HG03342 (cell line): ENCODE measurements around the gene SACM1L.
"Not testable (repeated sequence)": the region's sequence is repeated elsewhere in the genome, so short reads cannot be mapped to it uniquely, and the experiment has no call there.

Experiments used
- ATAC-seq: cut with Tn5 transposase; IDR thresholded peaks from one replicate; pipeline ENCODE4 v1.9.1; 2021; ENCODE audit warnings: mild to moderate bottlenecking, moderate library complexity; ENCODE audit not compliant: unreplicated experiment

SACM1L gene

DNA sequence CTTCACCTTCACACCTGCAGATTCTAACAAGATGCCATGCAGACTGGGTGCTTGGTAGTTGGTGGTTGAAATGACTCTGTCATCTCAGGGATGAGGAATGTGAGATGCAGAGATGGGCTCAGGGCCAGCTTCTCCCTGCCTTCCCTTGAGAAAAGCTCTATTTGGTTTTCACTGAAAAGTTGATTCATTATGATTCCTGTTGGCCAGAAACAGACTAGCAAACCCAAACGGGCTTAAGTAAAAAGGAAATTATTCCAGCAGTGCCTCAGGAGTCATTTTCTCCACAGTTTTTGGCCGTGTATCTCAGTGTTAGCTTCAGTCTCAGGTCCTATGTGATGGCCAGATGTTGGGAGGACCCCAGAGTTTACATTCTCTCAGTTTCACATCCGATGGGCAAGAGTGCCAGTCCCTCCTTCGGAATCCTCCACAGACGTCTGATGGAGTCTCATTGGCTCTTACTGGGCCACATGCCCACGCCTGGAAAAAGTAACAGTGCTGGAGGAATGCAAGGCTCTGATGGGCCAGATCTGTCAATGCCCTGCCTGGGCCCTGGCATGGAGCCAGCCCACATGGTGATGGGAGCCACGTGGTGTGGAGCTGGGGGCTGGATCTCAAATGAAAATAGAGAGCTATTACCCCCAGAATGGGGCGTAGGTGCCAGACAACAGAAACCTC lies 22.3 kb upstream of the SACM1L start:
- ATAC-seq = no peak

DNA sequence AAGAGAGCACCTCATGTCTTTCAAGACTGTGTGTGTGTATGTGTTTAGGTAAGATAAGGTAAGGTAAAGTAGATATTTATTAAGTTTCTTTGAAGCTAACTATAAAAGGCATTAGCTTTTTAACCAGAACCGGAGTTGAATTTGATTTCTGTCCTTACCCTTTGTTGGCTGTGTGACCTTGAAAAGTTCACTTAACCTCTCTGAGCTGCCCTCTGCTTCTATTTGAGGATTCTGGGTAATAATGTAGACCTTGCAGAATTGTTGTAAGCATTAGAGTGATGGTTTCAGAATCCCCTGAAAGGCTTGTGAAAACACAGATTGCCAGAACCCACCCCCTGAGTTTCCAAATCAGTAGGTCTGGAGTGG lies 21.6 kb upstream of the SACM1L start:
- no peak for ATAC-seq

DNA sequence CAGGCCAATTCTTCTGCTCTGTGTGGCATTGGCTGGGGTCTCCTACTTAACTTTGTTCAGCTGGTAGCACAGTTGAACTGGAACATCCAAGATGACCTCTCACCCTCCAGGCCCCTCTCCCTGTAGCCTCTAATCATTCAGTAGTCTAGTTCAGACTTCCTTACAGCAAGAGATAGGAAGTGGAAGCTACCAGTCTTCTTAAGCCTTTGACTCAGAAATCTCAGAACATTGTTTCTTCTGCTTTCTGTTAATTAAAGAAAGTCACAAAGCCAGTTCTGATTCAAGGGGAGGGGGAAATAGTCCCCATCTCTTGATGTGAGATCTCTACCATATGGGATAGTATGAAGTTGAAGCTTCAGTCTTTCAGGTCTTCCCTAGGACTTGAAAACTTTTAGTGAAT lies 18.8 kb upstream of the SACM1L start:
- no peak for ATAC-seq

DNA sequence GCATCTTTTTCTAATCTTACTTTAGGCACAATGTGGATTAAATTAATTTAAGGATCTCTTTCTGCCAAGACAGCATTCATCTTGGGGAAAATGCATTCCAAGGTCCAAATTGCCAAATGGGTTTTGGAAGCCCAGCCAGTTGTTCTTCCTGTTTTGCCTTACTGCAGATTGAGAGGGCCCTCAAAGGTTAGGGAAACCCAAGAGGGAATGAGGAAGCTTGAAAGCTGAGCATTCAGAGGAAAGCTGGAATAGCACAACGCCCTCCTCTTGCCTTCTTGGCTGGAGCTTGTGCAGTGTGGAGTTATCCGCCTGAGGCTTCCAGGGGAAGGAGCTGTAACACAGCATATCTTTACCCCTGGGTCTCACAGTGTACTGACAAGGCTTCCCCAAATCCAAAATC lies 18.2 kb upstream of the SACM1L start:
- ATAC-seq = no peak

DNA sequence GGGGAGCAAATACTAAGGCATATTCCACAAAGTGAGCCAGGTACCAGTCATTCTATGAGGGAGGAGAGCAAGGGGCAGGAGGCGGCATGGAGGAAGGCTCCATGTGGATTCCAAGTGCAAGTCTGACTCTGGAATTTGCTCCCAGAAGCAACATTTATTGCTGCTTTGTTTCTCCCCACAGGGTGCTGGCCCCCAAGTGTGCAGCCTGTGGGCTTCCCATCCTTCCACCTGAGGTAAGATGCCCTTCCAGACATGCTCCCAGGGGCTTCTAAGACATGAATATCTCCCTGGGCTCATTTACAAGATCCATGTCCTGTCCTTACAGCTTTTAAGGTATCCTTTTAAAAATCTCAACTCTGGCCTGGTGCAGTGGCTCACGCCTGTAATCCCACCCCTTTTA lies 15.9 kb upstream of the SACM1L start:
- ATAC-seq = no peak

DNA sequence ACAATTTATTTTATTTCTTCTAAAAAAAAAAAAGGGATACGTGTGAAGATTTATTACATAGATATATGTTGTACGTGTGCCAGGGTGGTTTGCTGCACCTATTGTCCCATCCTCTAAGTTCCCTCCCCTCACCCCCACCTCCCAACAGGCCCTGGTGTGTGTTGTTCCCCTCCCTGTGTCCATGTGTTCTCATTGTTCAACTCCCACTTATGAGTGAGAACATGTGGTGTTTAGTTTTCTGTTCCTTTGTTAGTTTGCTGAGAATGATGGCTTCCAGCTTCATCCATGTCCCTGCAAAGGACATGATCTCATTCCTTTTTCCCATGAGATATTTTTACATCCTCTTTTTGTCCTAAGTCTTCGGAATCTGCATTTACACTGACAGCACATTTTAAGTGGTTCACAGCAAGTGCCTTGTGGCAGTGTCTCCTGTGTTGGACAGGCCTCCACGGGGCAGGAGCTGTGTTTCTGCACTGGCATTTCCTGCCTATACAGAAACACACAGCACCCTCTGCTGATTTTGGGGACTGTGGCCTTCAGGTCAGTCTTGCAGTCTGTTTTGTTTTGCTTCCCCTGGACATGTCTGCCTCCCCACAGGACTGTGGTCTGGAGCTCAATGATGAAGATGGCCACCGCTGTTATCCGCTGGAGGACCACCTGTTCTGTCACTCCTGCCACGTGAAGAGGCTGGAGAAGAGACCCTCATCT lies 12.7 kb upstream of the SACM1L start:
- ATAC-seq = no peak

DNA sequence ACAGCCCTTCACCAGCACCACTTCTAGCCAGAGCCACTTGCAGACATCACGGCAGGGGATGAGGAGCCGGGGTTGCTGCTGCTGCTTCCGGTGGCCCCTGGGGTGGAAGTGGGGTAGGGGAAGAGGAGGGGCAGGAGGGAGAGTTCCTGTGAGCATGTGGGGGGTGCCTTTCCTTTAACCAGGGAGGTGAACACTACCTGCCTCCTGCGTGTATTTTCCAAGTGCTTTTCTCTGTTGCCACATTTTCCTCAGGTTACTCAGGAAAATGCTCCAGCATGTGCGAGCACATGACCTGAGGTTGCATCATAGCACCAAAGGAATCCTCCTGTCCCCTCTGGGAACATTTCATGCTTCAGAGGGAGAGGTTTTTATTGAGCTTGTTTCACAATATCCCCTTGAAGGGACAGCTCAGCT lies 12.2 kb upstream of the SACM1L start:
- ATAC-seq = no peak

DNA sequence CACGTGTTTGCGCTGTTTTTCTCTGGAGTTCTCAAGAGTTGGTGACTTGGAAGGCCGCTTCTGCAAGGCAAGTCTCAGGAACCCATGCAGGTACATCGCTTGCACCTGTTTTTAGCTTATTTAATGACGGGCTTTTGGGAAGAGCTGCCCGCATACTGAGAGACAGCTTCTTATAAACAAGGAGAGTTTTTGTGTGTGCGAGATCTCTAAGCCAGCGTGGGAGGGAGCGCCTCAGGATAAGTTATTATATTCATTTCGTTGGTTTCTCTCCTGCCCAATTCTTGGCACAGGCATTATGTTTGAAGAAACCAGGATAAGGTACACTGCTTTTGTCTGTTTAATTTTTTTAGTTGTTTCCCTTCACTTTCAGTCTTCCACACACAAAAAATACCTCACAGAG lies 11.4 kb upstream of the SACM1L start:
- ATAC-seq = no peak

DNA sequence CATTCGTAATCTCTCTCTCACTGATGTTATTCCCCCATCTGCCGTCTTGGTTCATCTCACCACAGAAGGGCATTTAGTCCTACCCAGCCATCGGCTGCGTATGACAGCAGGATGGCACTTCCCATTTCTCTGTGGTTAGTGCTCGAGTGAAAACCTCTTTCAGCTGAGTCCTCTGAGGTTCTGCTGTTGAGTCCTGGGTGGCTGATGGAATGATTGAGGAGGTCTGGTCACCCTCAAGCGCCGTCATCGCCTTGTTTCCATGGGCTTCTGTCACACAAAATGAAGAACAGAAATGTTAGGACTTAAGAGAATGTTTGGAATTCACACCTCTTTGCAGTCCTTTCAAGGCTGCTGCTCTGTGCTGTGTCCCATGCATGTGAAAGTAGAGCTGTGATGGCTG lies 9.4 kb upstream of the SACM1L start:
- no peak for ATAC-seq

DNA sequence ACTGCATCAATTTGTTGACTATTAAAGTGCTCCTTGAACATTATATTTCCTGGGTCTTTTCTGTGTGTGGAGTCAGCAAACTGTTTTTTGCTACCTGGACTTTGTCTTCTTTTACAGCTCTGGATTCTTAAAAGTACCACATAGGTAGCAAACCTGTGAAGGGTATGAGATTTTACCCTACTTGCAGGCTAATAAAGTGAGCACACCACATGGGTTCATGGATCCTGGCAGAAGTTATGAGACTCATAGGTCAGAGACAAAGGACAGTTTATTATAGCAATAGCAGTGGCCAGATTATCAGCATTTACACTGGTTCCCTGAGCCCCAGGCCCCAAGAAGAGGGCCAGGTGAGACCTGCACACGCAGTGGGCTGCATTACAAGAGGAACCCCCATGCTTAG lies 8.0 kb upstream of the SACM1L start:
- ATAC-seq = no peak

DNA sequence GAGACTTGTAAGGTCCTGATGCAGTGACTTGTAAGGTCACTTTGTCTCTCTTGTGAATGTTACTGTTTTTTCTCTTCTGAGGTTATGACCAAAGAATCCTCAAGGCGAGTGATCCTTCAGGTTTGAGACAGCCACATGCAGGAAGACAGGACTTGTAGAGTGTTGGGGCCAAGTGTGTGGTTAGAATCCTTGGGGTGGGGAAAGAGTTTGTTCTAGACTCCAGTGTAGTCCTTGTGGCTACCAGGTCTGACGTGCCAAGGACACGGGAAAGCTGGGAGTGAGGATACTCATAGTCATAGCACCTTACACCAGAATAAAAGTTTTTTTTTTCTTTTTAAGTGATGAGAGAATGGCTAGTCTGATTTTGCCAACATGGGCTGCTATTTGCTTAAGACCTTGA lies 7.3 kb upstream of the SACM1L start:
- no peak for ATAC-seq

DNA sequence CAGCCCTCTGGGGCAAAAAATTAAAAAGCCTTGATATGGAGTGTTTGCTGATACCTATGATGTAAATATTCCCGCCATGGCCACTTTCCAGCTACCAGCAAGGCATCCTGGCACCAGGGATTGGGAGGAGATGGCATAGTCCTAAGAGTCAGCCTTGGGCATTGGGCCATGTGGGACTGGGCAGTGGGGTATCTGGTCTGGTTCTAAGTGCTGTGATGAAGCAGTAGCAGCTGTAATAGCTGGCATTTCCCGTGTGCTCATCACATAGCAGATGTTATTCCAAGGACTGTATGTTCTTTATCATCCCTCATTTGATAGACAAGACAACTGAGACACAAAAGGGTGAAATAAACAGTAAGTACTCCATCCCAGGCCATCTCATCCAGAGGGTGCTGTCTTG lies 6.9 kb upstream of the SACM1L start:
- ATAC-seq = no peak

DNA sequence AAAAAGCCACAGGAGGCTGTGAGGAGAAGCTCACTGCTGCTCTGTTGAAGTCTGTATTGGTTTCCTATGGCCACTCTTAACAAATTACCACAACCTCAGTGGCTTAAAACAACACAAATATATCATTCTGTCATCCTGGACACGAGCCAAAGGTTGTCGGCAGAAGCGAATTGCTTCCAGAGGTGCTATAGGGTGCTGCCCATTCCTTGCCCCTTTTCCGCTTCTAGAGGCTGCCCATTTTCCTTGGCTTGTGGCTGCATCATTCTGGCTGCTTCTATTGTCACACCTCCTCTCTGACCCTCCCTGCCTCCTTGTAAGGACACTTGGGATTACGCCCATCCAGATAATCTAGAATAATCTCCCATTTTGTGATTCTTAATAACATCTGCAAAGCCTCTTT lies 6.4 kb upstream of the SACM1L start:
- ATAC-seq = no peak

DNA sequence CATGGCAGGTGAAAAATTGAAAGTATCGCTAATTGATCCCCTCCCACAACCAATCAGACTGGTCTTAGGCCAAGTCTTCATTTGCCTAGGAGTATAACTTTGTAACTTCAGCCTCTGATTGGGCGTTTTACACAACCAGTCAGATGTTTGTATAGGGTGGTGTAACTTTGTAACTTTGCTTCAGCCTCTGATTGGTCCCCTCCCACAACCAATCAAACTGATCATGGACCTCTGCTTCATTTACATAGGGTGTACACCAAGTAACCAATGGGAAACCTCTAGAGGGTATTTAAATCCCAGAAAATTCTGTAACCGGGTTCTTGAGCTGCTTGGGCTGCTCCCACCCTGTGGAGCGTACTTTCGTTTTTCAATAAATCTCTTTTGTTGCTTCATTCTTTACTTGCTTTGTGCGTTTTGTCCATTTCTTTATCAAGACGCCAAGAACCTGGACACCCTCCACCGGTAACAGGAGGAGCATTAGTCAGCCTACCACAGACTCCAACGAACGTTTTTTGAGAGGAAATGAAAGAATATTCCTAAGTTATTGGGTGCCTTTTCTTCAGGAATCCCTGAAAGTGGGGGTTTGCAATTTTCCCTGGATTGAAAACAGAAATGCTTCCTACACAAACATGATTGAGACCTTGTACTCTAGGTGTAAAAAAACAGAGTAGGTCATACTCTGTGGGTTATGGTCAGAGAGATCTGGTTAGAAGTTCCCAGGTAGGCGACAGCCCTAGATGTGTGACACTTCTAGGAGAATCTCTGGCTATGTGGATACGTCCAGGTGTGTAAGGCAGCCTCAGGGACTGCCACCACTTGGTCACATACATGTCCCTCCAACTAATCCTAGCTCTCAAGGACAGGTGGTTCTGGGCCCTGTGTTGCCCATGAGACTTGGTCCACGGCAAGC lies 5.5 kb upstream of the SACM1L start:
- no peak for ATAC-seq

DNA sequence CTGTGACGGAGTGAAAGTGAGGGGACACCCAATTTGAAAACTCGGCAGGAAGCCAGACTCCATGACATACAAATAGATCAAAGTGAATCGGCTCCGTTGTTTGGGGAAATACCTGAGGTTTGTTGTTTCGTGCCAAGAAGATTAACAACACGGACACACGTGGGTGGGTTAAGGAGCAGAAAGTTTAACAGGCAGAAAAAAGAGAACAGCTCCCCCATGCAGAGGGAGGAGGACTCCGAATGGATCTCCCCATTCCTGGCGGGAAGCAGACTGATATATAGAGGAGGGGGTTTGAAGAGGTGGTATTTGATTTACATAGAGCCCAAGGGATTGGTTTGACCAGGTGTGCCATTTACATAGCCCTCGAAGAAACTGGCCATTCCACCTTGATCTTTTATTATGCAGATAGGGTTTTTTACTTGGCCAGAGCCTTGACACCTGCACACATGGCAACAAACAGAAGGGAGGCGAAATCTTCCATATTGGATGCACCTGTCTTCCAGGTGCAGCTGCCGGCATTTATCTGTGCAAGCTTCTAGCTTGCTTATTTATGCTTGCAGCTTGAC lies 4.8 kb upstream of the SACM1L start:
- no peak for ATAC-seq

DNA sequence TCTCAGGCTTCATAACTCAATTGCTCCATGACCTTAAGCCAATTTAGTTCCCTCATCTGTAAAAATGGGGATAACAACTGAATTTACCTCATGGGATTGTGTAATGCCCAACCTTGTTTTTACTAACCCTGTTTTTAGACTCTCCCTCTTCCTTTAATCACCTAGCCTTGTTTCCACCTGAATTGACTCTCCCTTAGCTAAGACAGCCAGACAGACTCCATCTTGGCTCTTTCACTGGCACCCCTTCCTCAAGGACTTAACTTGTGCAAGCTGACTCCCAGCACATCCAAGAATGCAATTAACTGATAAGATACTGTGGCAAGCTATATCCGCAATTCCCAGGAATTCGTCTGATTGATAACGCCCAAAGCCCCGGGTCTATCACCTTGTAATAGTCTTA lies 3.5 kb upstream of the SACM1L start:
- ATAC-seq = not testable (repeated sequence)

DNA sequence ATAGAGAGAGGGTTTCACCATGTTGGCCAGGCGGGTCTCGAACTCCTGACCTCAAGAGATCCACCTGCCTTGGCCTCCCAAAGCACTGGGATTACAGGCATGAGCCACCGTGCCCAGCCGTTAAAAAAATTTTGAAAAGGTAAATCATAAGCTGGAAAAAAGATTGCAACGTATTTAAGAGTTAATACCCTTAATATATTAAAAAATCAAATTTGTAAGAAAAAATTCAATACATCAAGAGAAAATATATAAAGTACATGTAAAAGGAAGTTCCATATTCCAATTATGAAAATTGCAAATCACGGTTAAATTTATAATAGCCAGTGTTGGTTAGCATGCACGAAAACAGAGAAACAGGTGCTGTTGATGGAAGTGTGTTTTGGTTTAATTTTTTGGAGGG lies 2.3 kb upstream of the SACM1L start:
- ATAC-seq = no peak

DNA sequence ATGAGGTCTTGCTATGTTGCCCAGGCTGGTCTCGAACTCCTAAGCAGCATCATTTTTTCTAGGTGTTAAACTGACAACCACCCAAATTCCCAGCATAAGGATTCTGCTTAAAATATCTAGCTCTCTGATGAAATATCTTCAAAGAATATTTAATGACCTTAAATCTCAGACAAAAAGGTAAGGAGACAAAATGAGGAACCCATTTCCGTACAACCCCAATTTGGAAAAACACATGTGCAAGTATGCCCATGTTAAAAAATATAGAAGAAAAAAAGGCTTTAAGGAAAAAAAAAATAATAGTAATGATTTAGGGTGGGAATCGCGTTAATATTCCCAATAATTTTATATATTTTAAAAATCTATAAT lies 1.4 kb upstream of the SACM1L start:
- no peak for ATAC-seq

DNA sequence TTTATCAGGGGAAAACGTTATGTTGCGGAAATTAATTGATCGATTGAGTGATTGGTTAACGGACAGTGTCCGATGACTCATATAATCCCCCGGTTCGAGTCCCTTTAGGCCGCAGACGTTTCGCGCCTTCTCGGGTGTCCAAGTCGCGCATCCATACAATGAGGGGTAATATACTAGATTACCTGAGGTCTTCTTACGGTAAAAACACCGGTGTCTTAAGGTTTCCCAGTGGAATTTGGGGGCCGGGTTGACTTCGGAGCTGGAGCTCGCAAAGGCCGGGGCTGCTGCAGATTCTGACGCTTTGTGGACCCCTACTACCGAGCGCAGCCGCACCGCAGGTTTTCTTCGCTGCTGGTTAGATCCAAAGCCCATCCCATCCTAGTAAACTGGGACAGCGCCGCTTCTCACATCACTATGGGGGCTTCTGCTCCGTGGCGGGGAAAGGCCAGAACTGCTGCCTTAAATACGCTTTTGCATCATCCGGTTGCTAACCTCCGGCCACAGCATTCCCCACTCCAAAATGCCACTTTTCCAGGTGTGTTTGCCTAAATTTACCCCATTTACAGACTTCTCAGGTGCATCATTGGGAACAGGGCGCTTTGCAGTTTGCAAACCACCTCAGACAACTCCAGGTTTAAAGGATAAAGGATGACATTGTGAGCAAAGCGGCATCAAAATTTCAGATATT lies 858 bp upstream of the SACM1L start:
- no peak for ATAC-seq

DNA sequence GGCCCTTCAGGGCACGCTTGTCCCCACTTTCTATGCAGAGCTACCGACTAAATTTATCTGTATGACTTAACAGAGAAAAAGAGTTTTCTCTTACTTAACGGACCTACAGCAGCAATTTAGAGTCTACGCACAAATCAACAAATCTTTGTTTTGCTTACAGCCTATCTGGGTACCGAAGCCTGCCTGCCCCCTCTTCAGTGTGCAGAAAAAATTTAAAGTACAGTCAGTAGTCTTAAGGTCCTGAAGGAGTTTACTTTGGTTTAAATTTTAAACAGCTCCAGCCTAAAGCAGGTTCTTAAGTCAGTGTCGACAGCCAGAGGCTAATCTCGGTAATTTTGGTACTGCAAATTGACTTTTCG lies 570 bp downstream of the SACM1L start:
- ATAC-seq = no peak

DNA sequence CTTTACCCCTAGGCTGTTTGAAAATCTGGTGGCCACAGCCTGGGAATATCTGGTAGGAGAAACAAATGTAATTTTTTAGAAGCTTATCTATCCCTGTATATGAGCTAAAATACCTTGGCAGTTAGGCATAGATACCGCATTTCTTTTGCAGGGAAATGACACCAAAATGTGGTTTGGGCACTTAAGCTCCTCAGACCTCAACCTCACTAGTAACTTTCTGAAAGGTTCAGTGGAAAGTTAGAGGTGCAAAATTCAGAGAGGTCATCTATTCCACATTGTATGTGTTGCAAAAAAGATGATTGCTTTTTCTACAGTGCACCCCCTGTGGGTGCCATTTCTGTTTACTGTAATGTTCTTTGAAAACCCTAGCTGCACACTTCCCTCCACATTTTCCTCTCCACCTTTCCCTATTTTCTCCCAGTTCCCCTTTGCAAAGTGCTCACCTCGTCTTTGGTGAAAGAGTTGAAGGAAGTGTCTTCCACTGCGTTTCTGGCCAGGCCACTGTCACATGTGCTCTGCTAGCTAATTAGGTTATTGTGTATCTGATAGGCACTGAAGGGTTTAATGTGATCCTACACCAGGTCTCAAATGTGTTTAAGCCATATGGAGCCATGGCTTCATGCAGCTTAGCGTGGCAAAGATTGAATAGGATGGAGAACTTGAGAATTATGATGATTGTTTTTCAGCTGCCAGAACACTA lies 1.3 kb downstream of the SACM1L start:
- no peak for ATAC-seq
